Measurements from ENCODE around the gene SELP.
"Not testable (repeated sequence)": the region's sequence is repeated elsewhere in the genome, so short reads cannot be mapped to it uniquely, and the experiment has no call there.

SELP gene

DNA sequence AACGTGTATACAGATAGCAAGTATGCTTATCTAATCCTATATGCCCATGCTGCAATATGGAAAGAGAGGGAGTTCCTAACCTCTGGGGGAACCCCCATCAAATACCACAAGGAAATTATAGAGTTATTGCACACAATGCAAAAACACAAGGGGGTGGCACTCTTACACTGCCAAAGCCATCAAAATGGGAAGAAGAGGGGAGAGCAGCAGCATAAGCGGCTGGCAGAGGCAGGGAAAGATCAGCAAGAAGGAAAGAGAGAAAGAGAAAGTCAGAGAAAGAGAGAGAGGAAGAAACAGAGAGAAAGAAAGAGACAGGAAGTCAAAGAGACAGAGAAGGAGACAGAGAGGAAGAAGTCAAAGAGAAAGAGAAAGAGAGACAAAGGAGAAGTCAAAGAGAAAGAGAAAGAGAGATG is 37.3 kb upstream of the SELP start:
- not testable (repeated sequence) for H3K36me3 ChIP-seq (replicated peaks; ENCODE audit: low read depth, low read length); H3K27ac ChIP-seq (ENCODE audit: low read length); H3K27me3 ChIP-seq (ENCODE audit: low read depth, low read length); H4K20me1 ChIP-seq (ENCODE audit: insufficient read depth, low read length); H3K9ac ChIP-seq (ENCODE audit: low read length); H3K4me3 ChIP-seq (ENCODE audit: low read length); H3K79me2 ChIP-seq (ENCODE audit: low read length); H3K9me3 ChIP-seq (ENCODE audit: insufficient read depth, low read length)
- Histone ChIP-seq H3K4me2 (ENCODE audit: low read length) (peak overlapping the region; percentile 58), H2AFZ (ENCODE audit: low read depth, low read length) (0 out of 2 replicates have a peak overlapping the region, but pooled peaks have one; percentile 59), H3K4me1 (ENCODE audit: low read length) (peaks cover 13% of the 10 kb centered on the region)

DNA sequence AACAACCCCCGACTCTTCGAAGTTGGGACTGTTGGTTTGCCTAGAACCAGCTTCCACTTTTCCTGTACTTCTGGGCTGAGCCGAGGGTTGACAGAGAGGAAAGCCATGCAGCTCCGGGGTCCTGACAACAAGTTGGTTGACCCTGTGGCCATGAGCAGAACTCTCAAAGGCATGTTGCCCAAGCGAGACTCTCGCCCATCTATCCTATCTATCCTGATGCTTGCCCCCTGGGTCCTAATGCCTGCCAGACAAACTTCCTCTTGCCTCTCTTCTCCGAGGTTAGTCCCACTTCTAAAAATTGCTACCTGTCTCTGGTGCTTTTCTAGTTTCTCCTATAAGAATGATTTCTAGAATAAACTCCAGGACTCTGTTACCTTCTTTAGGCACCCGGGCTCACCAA is 32.8 kb upstream of the SELP start:
- not testable (repeated sequence) for H3K36me3 ChIP-seq (replicated peaks; ENCODE audit: low read depth, low read length); H4K20me1 ChIP-seq (ENCODE audit: insufficient read depth, low read length); H2AFZ ChIP-seq (ENCODE audit: low read depth, low read length); H3K9ac ChIP-seq (ENCODE audit: low read length); H3K4me2 ChIP-seq (ENCODE audit: low read length); H3K27ac ChIP-seq (ENCODE audit: low read length); H3K27me3 ChIP-seq (ENCODE audit: low read depth, low read length); H3K79me2 ChIP-seq (ENCODE audit: low read length); H3K4me3 ChIP-seq (ENCODE audit: low read length); H3K9me3 ChIP-seq (ENCODE audit: insufficient read depth, low read length)
- peaks cover 18% of the 10 kb centered on the region for H3K4me1 ChIP-seq (ENCODE audit: low read length)

DNA sequence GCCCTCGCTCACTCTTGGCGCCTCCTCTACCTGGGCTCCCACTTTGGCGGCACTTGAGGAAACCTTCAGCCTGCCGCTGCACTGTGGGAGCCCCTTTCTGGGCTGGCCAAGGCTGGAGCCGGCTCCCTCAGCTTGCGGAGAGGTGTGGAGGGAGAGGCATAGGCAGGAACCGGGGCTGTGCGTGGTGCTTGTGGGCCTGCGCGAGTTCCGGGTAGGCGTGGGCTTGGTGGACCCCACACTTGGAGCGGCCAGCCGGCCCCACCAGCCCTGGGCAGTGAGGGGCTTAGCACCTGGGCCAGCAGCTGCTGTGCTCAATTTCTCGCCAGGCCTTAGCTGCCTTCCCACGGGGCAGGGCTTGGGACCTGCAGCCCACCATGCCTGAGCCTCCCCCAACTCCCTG is 31.1 kb upstream of the SELP start:
- not testable (repeated sequence) for H2AFZ ChIP-seq (ENCODE audit: low read depth, low read length); H3K9me3 ChIP-seq (ENCODE audit: insufficient read depth, low read length); H3K27me3 ChIP-seq (ENCODE audit: low read depth, low read length); H3K9ac ChIP-seq (ENCODE audit: low read length); H3K4me1 ChIP-seq (ENCODE audit: low read length); H3K4me2 ChIP-seq (ENCODE audit: low read length); H3K4me3 ChIP-seq (ENCODE audit: low read length); H3K36me3 ChIP-seq (replicated peaks; ENCODE audit: low read depth, low read length); H3K79me2 ChIP-seq (ENCODE audit: low read length); H4K20me1 ChIP-seq (ENCODE audit: insufficient read depth, low read length); H3K27ac ChIP-seq (ENCODE audit: low read length)

DNA sequence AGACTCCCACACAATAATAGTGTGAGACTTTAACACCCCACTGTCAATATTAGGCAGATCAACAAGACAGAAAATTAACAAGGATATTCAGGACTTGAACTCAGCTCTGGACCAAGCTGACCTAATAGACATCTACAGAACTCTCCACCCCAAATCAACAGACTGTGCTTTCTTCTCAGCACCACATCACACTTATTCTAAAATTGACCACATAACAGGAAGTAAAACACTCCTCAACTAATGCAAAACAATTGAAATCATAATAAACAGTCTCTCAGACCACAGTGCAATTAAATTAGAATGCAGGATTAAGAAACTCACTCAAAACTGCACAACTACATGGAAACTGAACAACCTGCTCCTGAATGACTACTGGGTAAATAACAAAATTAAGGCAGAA is 28.9 kb upstream of the SELP start:
- not testable (repeated sequence) for H3K36me3 ChIP-seq (replicated peaks; ENCODE audit: low read depth, low read length); H3K9me3 ChIP-seq (ENCODE audit: insufficient read depth, low read length); H3K4me1 ChIP-seq (ENCODE audit: low read length); H3K79me2 ChIP-seq (ENCODE audit: low read length); H3K27me3 ChIP-seq (ENCODE audit: low read depth, low read length); H3K27ac ChIP-seq (ENCODE audit: low read length); H3K4me3 ChIP-seq (ENCODE audit: low read length); H4K20me1 ChIP-seq (ENCODE audit: insufficient read depth, low read length); H3K9ac ChIP-seq (ENCODE audit: low read length); H3K4me2 ChIP-seq (ENCODE audit: low read length); H2AFZ ChIP-seq (ENCODE audit: low read depth, low read length)

DNA sequence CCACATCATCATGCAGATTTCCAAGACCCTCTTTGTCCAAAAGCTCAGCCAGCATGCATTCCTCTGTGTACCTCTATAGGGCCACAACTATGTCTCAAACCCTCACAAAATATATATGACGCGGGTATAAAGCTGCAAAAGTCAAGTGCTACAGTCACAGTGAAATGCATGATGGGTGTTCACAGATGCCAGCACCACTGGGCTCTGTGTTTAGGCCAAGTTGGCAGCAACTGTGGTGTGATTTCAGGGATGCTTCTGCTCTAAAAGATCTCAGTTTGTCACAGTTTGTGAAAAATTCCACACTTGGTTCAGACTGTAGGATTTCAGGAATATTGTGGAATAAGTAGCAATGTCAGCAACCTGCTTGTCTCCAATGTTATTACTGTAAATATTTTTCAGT is 23.9 kb upstream of the SELP start:
- Histone ChIP-seq H3K4me2 (ENCODE audit: low read length) (no peak overlapping the region), H3K9me3 (ENCODE audit: insufficient read depth, low read length) (no peaks in the 10 kb centered on the region), H3K4me3 (ENCODE audit: low read length) (no peak overlapping the region), H3K36me3 (replicated peaks; ENCODE audit: low read depth, low read length) (no peaks in the 10 kb centered on the region), H3K4me1 (ENCODE audit: low read length) (peaks cover 7% of the 10 kb centered on the region), H3K27me3 (ENCODE audit: low read depth, low read length) (no peaks in the 10 kb centered on the region), H4K20me1 (ENCODE audit: insufficient read depth, low read length) (no peaks in the 10 kb centered on the region), H3K9ac (ENCODE audit: low read length) (no peak overlapping the region), H3K27ac (ENCODE audit: low read length) (no peak overlapping the region), H3K79me2 (ENCODE audit: low read length) (no peaks in the 10 kb centered on the region), H2AFZ (ENCODE audit: low read depth, low read length) (no peak overlapping the region)
- TF ChIP-seq, protein P1, sequence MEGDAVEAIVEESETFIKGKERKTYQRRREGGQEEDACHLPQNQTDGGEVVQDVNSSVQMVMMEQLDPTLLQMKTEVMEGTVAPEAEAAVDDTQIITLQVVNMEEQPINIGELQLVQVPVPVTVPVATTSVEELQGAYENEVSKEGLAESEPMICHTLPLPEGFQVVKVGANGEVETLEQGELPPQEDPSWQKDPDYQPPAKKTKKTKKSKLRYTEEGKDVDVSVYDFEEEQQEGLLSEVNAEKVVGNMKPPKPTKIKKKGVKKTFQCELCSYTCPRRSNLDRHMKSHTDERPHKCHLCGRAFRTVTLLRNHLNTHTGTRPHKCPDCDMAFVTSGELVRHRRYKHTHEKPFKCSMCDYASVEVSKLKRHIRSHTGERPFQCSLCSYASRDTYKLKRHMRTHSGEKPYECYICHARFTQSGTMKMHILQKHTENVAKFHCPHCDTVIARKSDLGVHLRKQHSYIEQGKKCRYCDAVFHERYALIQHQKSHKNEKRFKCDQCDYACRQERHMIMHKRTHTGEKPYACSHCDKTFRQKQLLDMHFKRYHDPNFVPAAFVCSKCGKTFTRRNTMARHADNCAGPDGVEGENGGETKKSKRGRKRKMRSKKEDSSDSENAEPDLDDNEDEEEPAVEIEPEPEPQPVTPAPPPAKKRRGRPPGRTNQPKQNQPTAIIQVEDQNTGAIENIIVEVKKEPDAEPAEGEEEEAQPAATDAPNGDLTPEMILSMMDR (IDR thresholded peaks at IDR 0.05; ENCODE audit: low read depth, low read length) = no peak
- TF ChIP-seq EZH2phosphoT487 (IDR thresholded peaks at IDR 0.05; ENCODE audit: low read depth) = no peak

DNA sequence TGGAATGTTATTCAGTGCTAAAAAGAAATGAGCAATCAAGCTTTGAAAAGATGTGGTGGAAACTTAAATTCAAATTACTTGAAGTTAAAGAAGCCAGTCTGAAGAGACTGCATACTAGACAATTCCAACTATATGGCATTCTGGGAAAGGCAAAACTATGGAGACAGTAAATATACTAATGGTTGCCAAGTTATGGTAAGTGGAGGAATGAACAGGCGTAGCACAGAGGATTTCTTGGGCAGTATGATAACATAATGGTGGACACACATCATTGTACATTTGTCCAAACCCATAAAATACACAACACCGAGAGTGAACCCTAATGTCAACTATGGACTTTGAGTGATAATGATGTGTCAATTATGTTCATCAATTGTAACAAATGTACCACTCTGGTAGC is 21.1 kb upstream of the SELP start:
- Histone ChIP-seq H3K79me2 (ENCODE audit: low read length) (no peaks in the 10 kb centered on the region), H2AFZ (ENCODE audit: low read depth, low read length) (no peak overlapping the region), H3K9me3 (ENCODE audit: insufficient read depth, low read length) (no peaks in the 10 kb centered on the region), H3K27ac (ENCODE audit: low read length) (no peak overlapping the region), H3K4me3 (ENCODE audit: low read length) (no peak overlapping the region), H3K27me3 (ENCODE audit: low read depth, low read length) (no peaks in the 10 kb centered on the region), H3K4me1 (ENCODE audit: low read length) (peaks cover 11% of the 10 kb centered on the region), H3K36me3 (replicated peaks; ENCODE audit: low read depth, low read length) (no peaks in the 10 kb centered on the region), H3K4me2 (ENCODE audit: low read length) (no peak overlapping the region), H3K9ac (ENCODE audit: low read length) (no peak overlapping the region), H4K20me1 (ENCODE audit: insufficient read depth, low read length) (no peaks in the 10 kb centered on the region)
- no peak for TF ChIP-seq EZH2phosphoT487 (IDR thresholded peaks at IDR 0.05; ENCODE audit: low read depth)
- TF ChIP-seq, protein P1 (IDR thresholded peaks at IDR 0.05; ENCODE audit: low read depth, low read length) = no peak
